Activated T-helper 17 cell treated with anti-CD3 and anti-CD28 coated beads, Interleukin-2, amount 50 U/mL, for 72 hours (primary cell): ENCODE measurements around the gene SERPINA5. TPM values are rescaled to one million over a fixed set of nuclear protein-coding genes. Genes with fewer than 3 reads are reported as not detected.
"Not testable (repeated sequence)": the region's sequence is repeated elsewhere in the genome, so short reads cannot be mapped to it uniquely, and the experiment has no call there.

ENCODE experiments used
- ATAC-seq: fragments of 150-1000 bp; cut with Tn5 transposase; replicated peaks from 2 replicates; pipeline ENCODE4 v1.10.0; 2021; ENCODE audit warnings: mild to moderate bottlenecking, moderate library complexity
- H3K27ac Mint-ChIP-seq: one replicate; pipeline ENCODE4 v1.8.0; 2022; ENCODE audit warnings: mixed read lengths
- H3K27me3 Mint-ChIP-seq: one replicate; pipeline ENCODE4 v1.8.0; 2022; ENCODE audit warnings: mixed read lengths
- H3K36me3 Mint-ChIP-seq: one replicate; pipeline ENCODE4 v1.8.0; 2022; ENCODE audit warnings: low read depth, mild to moderate bottlenecking, mixed read lengths
- H3K4me1 Mint-ChIP-seq: one replicate; pipeline ENCODE4 v1.8.0; 2022; ENCODE audit warnings: mixed read lengths
- H3K4me3 Mint-ChIP-seq: one replicate; pipeline ENCODE4 v1.8.0; 2022; ENCODE audit warnings: mild to moderate bottlenecking, mixed read lengths
- H3K9me3 Mint-ChIP-seq: one replicate; pipeline ENCODE4 v1.8.0; 2022; ENCODE audit warnings: mixed read lengths
- total RNA-seq, 2 donors: library from RNA; stranded (reverse); gene quantifications; one replicate each; pipeline ENCODE4 v1.2.3, GENCODE V29; 2022

Gene SERPINA5
- total RNA-seq, 2 donors from 2014 or later, result not detected

DNA sequence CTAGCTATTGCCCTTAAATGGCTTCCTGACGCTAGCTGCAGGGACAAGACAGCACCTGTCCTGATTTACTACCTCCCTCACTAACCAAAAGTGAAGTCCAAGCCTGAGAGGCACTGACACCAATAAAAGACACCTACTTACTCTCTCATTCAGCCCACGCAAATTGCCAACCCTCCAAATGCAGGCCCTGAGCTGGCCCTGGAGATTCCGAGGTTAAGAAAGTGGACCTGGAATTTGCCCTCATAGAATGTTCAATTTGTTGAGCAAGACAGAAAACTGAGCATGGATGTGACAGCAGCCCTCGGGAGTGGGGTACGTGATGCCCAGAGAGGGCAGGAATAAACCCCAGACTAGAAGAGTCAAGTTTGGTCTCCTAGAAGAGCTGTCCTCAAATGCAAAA is 47.4 kb downstream of the SERPINA5 start:
- Mint-ChIP-seq H3K4me3 (no peak overlapping the region), H3K9me3 (no peaks in the 10 kb centered on the region), H3K36me3 (no peaks in the 10 kb centered on the region), H3K4me1 (no peaks in the 10 kb centered on the region), H3K27ac (no peak overlapping the region), H3K27me3 (peaks cover 25% of the 10 kb centered on the region)
- no peak for ATAC-seq

DNA sequence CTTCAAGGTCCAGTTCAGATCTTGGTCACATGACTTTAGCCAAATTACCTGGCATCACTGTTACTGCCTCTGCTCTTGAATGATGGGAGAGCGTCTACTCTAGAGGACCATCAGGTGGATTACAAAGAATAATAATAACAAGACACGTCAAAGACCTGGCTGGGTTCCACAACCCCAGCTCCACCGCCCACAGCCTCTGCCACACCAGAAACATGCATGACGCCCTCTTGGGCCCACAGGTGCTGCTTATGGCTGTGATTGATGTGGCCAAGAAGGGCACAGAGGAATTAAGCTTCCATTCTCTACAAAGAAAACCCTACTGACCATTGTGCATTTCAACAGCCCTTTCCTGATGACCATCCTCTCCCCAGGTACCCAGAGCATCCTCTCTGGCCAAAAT is 49.2 kb downstream of the SERPINA5 start:
- Mint-ChIP-seq H3K36me3 (no peaks in the 10 kb centered on the region), H3K9me3 (no peaks in the 10 kb centered on the region), H3K4me3 (no peak overlapping the region), H3K27me3 (peaks cover 25% of the 10 kb centered on the region), H3K4me1 (no peaks in the 10 kb centered on the region), H3K27ac (no peak overlapping the region)
- no peak for ATAC-seq

GRCh38 chr14:94631050-94631449 is 49.8 kb downstream of the SERPINA5 start:
- H3K27ac Mint-ChIP-seq, result no peak overlapping the region
- H3K4me3 Mint-ChIP-seq, result no peak overlapping the region
- no peak for ATAC-seq
- no peaks in the 10 kb centered on the region for H3K9me3 Mint-ChIP-seq
- H3K36me3 Mint-ChIP-seq, result no peaks in the 10 kb centered on the region
- H3K4me1 Mint-ChIP-seq, result no peaks in the 10 kb centered on the region
- H3K27me3 Mint-ChIP-seq, result peaks cover 27% of the 10 kb centered on the region

DNA sequence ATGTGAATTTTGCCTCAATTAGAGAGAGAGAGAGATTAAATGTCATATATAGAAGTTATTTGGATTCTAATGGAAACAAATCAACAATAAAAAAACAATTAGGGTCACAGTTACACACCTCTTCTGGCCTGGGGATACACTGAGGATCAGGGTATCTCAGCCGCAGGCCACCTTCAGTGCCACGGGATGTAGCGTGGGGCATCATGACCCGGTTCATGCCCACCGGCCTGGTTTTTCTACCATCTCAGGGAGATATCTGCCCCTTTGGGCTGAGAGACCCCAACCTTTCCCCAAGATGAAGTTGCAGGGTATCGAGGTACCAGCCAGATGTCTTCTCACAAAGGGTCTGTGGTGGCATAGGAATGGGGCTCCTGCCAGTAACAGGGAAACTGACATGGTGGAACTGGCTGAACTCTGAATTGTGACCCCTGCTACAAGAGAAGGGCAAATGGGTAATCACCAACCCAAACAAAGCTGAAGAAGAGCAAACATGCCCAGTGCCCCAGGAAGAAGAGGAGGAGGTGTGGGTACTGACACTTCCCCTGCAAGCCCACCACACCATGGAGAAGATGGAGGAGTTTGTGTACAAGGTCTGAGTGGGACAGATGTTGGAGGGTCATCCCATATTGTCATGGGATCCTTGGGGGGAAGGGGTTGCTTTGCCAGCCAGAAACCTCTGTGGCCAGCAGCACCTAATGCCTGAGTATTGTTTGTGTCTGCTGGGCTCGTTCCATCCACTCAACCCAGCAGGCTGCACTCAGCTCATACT is 50.5 kb downstream of the SERPINA5 start:
- H3K4me1 Mint-ChIP-seq, result no peaks in the 10 kb centered on the region
- no peak for ATAC-seq
- no peak overlapping the region for H3K4me3 Mint-ChIP-seq
- H3K27me3 Mint-ChIP-seq, result peaks cover 28% of the 10 kb centered on the region
- no peak overlapping the region for H3K27ac Mint-ChIP-seq
- H3K9me3 Mint-ChIP-seq, result no peaks in the 10 kb centered on the region
- no peaks in the 10 kb centered on the region for H3K36me3 Mint-ChIP-seq

DNA sequence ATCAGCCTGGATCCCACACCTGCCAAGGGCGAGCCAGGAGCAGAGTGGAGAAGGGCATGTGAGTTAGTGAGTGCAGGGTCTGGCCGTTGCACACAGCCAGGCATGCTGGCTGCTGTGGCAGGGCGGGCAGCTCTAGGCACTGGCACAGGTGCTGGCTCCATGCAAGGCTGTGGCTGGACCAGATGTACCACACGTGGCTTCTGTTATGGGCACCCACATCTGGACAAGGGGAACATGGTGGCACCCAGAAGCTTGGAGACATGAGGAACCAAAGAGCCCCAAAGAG is 51.0 kb downstream of the SERPINA5 start:
- Mint-ChIP-seq H3K36me3 (no peaks in the 10 kb centered on the region), H3K4me1 (no peaks in the 10 kb centered on the region), H3K9me3 (no peaks in the 10 kb centered on the region), H3K27ac (no peak overlapping the region), H3K27me3 (peaks cover 23% of the 10 kb centered on the region), H3K4me3 (no peak overlapping the region)
- ATAC-seq, result no peak

DNA sequence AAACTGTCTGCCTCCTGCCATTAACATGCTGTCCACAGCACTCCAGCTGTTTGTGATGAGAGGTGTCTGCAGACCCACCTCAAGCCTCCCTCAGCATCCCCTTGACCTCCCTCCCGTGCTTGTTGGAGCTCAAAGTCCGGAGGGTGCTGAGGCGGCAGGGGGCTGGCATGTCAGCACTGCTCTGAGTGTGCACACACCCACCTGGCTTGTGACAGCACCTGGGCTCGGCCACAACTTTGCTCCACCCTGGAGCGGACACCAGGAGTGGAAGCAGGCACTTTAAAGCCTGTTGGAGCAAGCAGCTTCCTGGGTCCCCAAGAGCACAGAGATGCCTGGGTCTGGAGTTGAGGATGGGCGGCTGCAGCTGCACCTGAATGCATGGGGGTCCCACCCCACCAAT is 51.9 kb downstream of the SERPINA5 start:
- Mint-ChIP-seq H3K27ac (no peak overlapping the region), H3K36me3 (no peaks in the 10 kb centered on the region), H3K9me3 (no peaks in the 10 kb centered on the region), H3K4me1 (no peaks in the 10 kb centered on the region), H3K27me3 (peaks cover 22% of the 10 kb centered on the region), H3K4me3 (no peak overlapping the region)
- no peak for ATAC-seq

DNA sequence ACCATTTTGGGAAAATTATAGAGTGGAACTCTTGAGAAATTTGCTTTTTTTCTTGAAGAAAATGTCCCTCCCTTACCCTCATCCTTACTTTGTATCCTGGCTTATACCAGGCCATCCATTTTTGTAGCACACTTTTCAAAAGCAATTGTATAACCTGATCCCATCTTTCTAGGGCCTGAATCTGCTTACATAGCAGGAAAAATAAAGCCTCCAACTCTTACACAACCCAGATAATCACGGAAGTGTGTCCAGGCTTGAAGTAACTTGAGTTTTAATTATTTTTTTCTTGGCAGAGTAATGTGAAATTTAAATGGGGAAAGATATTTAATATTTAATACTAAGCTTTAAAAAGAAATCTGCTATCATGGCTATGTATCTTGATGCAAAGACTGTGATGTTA is 53.9 kb downstream of the SERPINA5 start:
- no peak for ATAC-seq
- Mint-ChIP-seq H3K4me1 (no peaks in the 10 kb centered on the region), H3K27ac (no peak overlapping the region), H3K36me3 (no peaks in the 10 kb centered on the region), H3K27me3 (peaks cover 15% of the 10 kb centered on the region), H3K9me3 (no peaks in the 10 kb centered on the region), H3K4me3 (no peak overlapping the region)

GRCh38 chr14:94636744-94637412 is 55.7 kb downstream of the SERPINA5 start:
- H3K27me3 Mint-ChIP-seq, result peaks cover 5% of the 10 kb centered on the region
- no peaks in the 10 kb centered on the region for H3K36me3 Mint-ChIP-seq
- no peak overlapping the region for H3K4me3 Mint-ChIP-seq
- H3K9me3 Mint-ChIP-seq, result no peaks in the 10 kb centered on the region
- H3K4me1 Mint-ChIP-seq, result no peaks in the 10 kb centered on the region
- no peak for ATAC-seq
- no peak overlapping the region for H3K27ac Mint-ChIP-seq

DNA sequence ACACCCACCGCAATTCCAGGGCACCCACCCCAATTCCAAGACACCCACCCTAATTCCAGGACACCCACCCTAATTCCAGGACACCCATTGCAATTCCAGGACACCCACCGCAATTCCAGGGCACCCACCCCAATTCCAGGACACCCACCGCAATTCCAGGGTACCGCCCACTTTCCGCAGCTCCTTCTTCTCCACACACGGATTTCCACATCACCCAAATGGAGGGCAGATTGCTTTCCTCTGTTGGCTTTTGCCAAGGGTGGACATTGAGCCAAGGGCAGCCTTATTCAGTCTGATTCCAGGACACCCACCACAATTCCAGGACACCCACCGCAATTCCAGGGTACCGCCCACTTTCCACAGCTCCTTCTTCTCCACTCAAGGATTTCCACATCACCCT is 56.6 kb downstream of the SERPINA5 start:
- H3K27me3 Mint-ChIP-seq, H3K36me3 Mint-ChIP-seq, H3K27ac Mint-ChIP-seq, H3K4me3 Mint-ChIP-seq, H3K9me3 Mint-ChIP-seq, H3K4me1 Mint-ChIP-seq, ATAC-seq: not testable (repeated sequence)

DNA sequence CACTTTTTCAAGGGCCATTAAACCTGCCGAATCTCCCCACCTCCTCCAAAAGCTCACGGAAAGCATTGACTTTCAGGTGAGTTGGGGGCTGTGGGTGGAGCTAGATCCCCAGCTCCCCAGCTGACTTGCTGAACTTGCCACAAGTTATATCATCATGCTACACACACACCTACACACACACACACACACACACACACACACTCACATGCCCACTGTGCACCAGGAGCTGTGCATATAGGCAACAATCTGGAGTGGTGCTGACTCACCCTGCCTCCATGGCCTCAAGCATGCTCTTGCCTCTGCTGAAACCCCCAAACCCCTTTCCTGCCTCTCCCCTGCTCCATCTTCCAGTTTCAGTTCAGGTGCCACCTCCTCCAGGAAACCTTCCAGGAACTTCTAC is 57.1 kb downstream of the SERPINA5 start:
- Mint-ChIP-seq H3K36me3 (no peaks in the 10 kb centered on the region), H3K9me3 (no peaks in the 10 kb centered on the region), H3K4me3 (no peak overlapping the region), H3K27ac (no peak overlapping the region), H3K4me1 (no peaks in the 10 kb centered on the region), H3K27me3 (peaks cover 3% of the 10 kb centered on the region)
- no peak for ATAC-seq

- no peak overlapping the region for H3K27ac Mint-ChIP-seq
- H3K36me3 Mint-ChIP-seq, result no peaks in the 10 kb centered on the region
- ATAC-seq, result no peak
- no peaks in the 10 kb centered on the region for H3K4me1 Mint-ChIP-seq
- H3K9me3 Mint-ChIP-seq, result no peaks in the 10 kb centered on the region
- H3K27me3 Mint-ChIP-seq, result peaks cover 3% of the 10 kb centered on the region
- no peak overlapping the region for H3K4me3 Mint-ChIP-seq
Measured at GRCh38 chr14:94638961-94639817, 58.0 kb downstream of the SERPINA5 start.

GRCh38 chr14:94640721-94641631 is 59.8 kb downstream of the SERPINA5 start:
- no peak overlapping the region for H3K4me3 Mint-ChIP-seq
- no peaks in the 10 kb centered on the region for H3K4me1 Mint-ChIP-seq
- H3K9me3 Mint-ChIP-seq, result peaks cover 4% of the 10 kb centered on the region
- no peaks in the 10 kb centered on the region for H3K36me3 Mint-ChIP-seq
- no peak for ATAC-seq
- H3K27ac Mint-ChIP-seq, result no peak overlapping the region
- H3K27me3 Mint-ChIP-seq, result peaks cover 8% of the 10 kb centered on the region

DNA sequence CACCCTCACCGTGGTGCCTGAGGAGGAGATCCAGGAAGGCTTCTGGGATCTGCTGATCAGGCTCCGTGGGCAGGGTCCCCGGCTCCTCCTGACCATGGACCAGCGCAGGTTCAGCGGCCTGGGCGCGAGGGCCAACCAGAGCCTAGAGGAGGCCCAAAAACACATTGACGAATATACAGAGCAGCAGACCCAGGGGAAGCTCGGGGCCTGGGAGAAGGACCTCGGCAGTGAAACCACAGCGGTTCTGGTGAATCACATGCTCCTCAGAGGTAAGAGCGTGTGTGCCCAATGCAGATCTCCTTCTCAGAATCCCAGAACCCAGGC is 60.4 kb downstream of the SERPINA5 start:
- peaks cover 6% of the 10 kb centered on the region for H3K9me3 Mint-ChIP-seq
- ATAC-seq, result no peak
- H3K27ac Mint-ChIP-seq, result no peak overlapping the region

More for the DNA sequence above, 60.4 kb downstream of the SERPINA5 start:
- H3K4me3 Mint-ChIP-seq, result no peak overlapping the region
- no peaks in the 10 kb centered on the region for H3K4me1 Mint-ChIP-seq
- no peaks in the 10 kb centered on the region for H3K36me3 Mint-ChIP-seq
- peaks cover 9% of the 10 kb centered on the region for H3K27me3 Mint-ChIP-seq
